A673 (cell line): ENCODE measurements around the gene ZSCAN30.

Experiments used
- EZH2 ChIP-seq: fragments of 200-600 bp; sonication (generic); IDR thresholded peaks from 2 replicates; pipeline ENCODE4 v1.6.1; 2017; ENCODE audit warnings: borderline replicate concordance, low read depth, mild to moderate bottlenecking, mixed read lengths, antibody characterized with exemption, low read length; ENCODE audit not compliant: poor library complexity, severe bottlenecking
- TF ChIP-seq, protein P1 (sequence below): fragments of 300-800, 200-600 bp; sonication (generic); conservative IDR thresholded peaks from 2 replicates; pipeline ENCODE4 v1.5.1; 2017; ENCODE audit warnings: low read depth, mild to moderate bottlenecking, antibody characterized with exemption, low read length, moderate library complexity, mixed read lengths

DNA sequence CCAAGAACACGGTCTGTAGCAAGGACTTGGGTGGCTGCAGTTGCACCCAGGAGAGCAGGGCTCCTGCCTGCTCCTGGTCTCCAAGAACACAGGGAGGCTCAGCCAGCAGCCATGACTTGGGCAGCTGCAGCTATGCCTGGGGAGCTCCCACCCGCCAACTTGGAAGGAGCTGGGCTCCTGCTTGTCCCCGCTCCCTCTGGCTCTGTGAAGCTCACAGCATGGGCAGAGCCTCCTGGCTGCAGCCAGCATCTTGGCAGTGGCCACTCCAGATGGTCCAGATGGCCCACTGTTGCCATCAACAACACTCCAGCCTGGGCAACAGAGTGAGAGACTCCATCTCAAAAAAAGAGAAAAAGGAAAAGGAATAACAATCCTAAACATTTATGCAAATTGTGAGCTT lies 5.2 kb downstream of the ZSCAN30 start:
- TF ChIP-seq, protein P1, sequence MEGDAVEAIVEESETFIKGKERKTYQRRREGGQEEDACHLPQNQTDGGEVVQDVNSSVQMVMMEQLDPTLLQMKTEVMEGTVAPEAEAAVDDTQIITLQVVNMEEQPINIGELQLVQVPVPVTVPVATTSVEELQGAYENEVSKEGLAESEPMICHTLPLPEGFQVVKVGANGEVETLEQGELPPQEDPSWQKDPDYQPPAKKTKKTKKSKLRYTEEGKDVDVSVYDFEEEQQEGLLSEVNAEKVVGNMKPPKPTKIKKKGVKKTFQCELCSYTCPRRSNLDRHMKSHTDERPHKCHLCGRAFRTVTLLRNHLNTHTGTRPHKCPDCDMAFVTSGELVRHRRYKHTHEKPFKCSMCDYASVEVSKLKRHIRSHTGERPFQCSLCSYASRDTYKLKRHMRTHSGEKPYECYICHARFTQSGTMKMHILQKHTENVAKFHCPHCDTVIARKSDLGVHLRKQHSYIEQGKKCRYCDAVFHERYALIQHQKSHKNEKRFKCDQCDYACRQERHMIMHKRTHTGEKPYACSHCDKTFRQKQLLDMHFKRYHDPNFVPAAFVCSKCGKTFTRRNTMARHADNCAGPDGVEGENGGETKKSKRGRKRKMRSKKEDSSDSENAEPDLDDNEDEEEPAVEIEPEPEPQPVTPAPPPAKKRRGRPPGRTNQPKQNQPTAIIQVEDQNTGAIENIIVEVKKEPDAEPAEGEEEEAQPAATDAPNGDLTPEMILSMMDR: no peak
- TF ChIP-seq EZH2: no peak
